Mesendoderm (in vitro differentiated cells): Measurements from ENCODE around the gene CLCNKA.
"Not testable (repeated sequence)": the region's sequence is repeated elsewhere in the genome, so short reads cannot be mapped to it uniquely, and the experiment has no call there.

Experiments
- DNase-seq: peaks from one replicate; pipeline ENCODE4 v3.0.0; 2013
- H2AK5ac ChIP-seq: 2 replicates; pipeline ENCODE4 v1.6.1; 2013; ENCODE audit warnings: low read length, inconsistent platforms
- H2BK120ac ChIP-seq: 2 replicates; pipeline ENCODE4 v1.6.1; 2013; ENCODE audit warnings: low read depth, mild to moderate bottlenecking, low read length, moderate library complexity, mixed read lengths
- H2BK15ac ChIP-seq: replicated peaks from 2 replicates; pipeline ENCODE4 v1.6.1; 2013; ENCODE audit warnings: low read depth, mild to moderate bottlenecking, moderate library complexity
- H2BK5ac ChIP-seq: 2 replicates; pipeline ENCODE4 v1.6.1; 2013; ENCODE audit warnings: low read length, inconsistent platforms
- H3K18ac ChIP-seq: 2 replicates; pipeline ENCODE4 v1.6.1; 2013; ENCODE audit warnings: mild to moderate bottlenecking, low read length, mixed read lengths
- H3K23ac ChIP-seq: one replicate; pipeline ENCODE4 v1.6.1; 2013; ENCODE audit warnings: low read length
- H3K27ac ChIP-seq: 2 replicates; pipeline ENCODE4 v1.5.1; 2013; ENCODE audit warnings: low read depth, mild to moderate bottlenecking, inconsistent platforms, low read length, moderate library complexity
- H3K27me3 ChIP-seq: 2 replicates; pipeline ENCODE4 v1.6.1; 2013; ENCODE audit warnings: low read length, control low read depth, mild to moderate bottlenecking, inconsistent platforms; ENCODE audit not compliant: insufficient read depth, poor library complexity
- H3K36me3 ChIP-seq: 2 replicates; pipeline ENCODE4 v1.6.1; 2013; ENCODE audit warnings: low read length, inconsistent platforms; ENCODE audit not compliant: control insufficient read depth, insufficient read depth
- H3K4ac ChIP-seq: one replicate; pipeline ENCODE4 v1.6.1; 2013; ENCODE audit warnings: low read depth, mild to moderate bottlenecking, low read length, moderate library complexity
- H3K4me1 ChIP-seq: 2 replicates; pipeline ENCODE4 v1.6.1; 2013; ENCODE audit warnings: low read depth, low read length, inconsistent platforms; ENCODE audit not compliant: control insufficient read depth
- H3K4me2 ChIP-seq: 2 replicates; pipeline ENCODE4 v1.6.1; 2013; ENCODE audit warnings: low read length
- H3K4me3 ChIP-seq: 2 replicates; pipeline ENCODE4 v1.5.1; 2013; ENCODE audit warnings: mild to moderate bottlenecking, low read length
- H3K56ac ChIP-seq: one replicate; pipeline ENCODE4 v1.6.1; 2013; ENCODE audit warnings: low read length
- H3K79me1 ChIP-seq: 2 replicates; pipeline ENCODE4 v1.6.1; 2013; ENCODE audit warnings: low read length, inconsistent platforms
- H3K79me2 ChIP-seq: 2 replicates; pipeline ENCODE4 v1.6.1; 2013; ENCODE audit warnings: mild to moderate bottlenecking, low read length; ENCODE audit not compliant: control insufficient read depth, insufficient read depth
- H3K9ac ChIP-seq: 2 replicates; pipeline ENCODE4 v1.6.1; 2013; ENCODE audit warnings: low read length, inconsistent platforms
- H4K5ac ChIP-seq: one replicate; pipeline ENCODE4 v1.6.1; 2013; ENCODE audit warnings: low read length
- H4K8ac ChIP-seq: one replicate; pipeline ENCODE4 v1.6.1; 2013; ENCODE audit warnings: low read depth, mild to moderate bottlenecking, control low read depth, low read length, moderate library complexity
- WGBS: extraction: QIAGEN DNeasy Blood & Tissue Kit; methylation state at CpG from one replicate; pipeline ENCODE4 v1.1.7; 2013; ENCODE audit warnings: low lambda C conversion rate, missing lambda C conversion rate; ENCODE audit not compliant: insufficient coverage; ENCODE audit errors: extremely low coverage; 5-methylcytosine and 5-hydroxymethylcytosine counted together

The CLCNKA gene

DNA sequence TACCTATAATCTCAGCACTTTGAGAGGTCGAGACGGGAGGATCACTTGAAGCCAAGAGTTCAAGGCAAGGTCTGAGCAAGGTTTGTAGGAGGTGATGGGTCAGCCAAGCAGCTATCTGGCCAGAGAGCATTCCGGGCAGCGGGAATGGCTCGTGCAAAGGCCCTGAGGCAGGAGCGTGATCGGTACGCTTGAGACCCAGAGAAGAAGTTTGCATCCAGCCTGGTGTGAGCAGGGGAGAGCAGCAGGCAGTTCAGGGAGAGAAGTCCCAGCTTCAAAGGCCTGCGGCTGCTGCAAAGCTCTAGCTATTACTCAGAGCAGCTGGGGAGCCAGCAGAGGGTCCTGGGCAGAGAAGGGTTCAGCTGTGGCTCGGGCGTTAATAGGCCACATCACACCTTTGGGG is 22.9 kb upstream of the CLCNKA start:
- Histone ChIP-seq H3K4me2 (no peak overlapping the region), H3K18ac (no peak overlapping the region), H3K56ac (no peak overlapping the region), H2AK5ac (no peak overlapping the region), H3K79me1 (no peaks in the 10 kb centered on the region), H4K5ac (no peak overlapping the region), H3K79me2 (no peaks in the 10 kb centered on the region), H3K23ac (no peak overlapping the region), H3K36me3 (no peaks in the 10 kb centered on the region), H3K4ac (no peak overlapping the region), H3K27ac (no peak overlapping the region), H2BK120ac (no peak overlapping the region), H3K9ac (no peak overlapping the region), H2BK5ac (no peak overlapping the region), H2BK15ac (no peak overlapping the region), H3K4me1 (no peaks in the 10 kb centered on the region), H4K8ac (no peak overlapping the region), H3K27me3 (no peaks in the 10 kb centered on the region), H3K4me3 (no peak overlapping the region)
- no peak for DNase-seq
- WGBS = no CpG with 5 or more reads among the region's 11 CpGs

DNA sequence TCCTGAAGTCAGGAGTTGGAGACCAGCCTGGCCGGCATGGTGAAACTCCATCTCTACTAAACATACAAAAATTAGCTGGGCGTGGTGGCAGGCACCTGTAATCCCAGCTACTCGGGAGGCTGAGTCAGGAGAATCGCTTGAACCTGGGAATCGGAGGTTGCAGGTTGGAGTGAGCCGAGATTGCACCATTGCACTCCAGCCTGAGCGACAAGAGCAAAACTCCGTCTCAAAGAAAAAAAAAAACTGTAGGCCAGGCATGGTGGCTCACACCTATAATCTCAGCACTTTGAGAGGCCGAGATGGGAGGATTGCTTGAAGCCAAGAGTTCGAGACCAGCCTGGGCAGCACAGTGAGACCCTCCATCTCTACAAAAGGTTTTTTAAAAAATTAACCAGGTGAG is 20.6 kb upstream of the CLCNKA start:
- H2BK15ac ChIP-seq, H3K56ac ChIP-seq, H4K8ac ChIP-seq, H2BK5ac ChIP-seq, H3K79me2 ChIP-seq, H3K4me3 ChIP-seq, H3K4ac ChIP-seq, H3K36me3 ChIP-seq, H4K5ac ChIP-seq, H2AK5ac ChIP-seq, H3K27ac ChIP-seq, H3K4me1 ChIP-seq, H3K23ac ChIP-seq, H3K4me2 ChIP-seq, H3K9ac ChIP-seq, H3K18ac ChIP-seq, H3K27me3 ChIP-seq, H2BK120ac ChIP-seq, DNase-seq, H3K79me1 ChIP-seq: not testable (repeated sequence)
- WGBS = no CpG with 5 or more reads among the region's 10 CpGs

DNA sequence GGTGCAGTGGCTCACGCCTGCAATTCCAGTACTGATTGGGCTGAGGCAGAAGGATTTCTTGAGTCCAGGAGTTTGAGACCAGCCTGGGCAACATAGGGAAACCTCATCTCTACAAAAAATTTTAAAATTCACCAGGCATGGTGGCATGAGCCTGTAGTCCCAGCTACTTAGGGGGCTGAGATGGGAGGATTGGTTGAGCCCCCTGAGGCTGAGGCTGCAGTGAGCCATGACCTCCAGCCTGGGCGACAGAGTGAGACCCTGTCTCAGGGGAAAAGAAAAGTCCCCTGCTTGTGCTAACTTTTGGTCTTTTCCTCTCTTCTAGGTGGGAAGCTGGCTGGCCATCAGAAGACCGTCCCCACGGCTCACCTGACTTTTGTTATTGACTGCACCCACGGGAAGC is 16.2 kb upstream of the CLCNKA start:
- Histone ChIP-seq H2BK5ac (no peak overlapping the region), H2BK15ac (no peak overlapping the region), H3K27ac (no peak overlapping the region), H3K23ac (no peak overlapping the region), H3K4me3 (no peak overlapping the region), H4K5ac (no peak overlapping the region), H3K27me3 (no peaks in the 10 kb centered on the region), H3K4me1 (no peaks in the 10 kb centered on the region), H3K18ac (no peak overlapping the region), H3K9ac (no peak overlapping the region), H4K8ac (no peak overlapping the region), H3K4ac (no peak overlapping the region), H3K36me3 (no peaks in the 10 kb centered on the region), H3K56ac (no peak overlapping the region), H2AK5ac (no peak overlapping the region), H3K79me1 (no peaks in the 10 kb centered on the region), H3K79me2 (no peaks in the 10 kb centered on the region), H2BK120ac (no peak overlapping the region), H3K4me2 (no peak overlapping the region)
- no peak for DNase-seq
- no CpG with 5 or more reads among the region's 5 CpGs for WGBS

DNA sequence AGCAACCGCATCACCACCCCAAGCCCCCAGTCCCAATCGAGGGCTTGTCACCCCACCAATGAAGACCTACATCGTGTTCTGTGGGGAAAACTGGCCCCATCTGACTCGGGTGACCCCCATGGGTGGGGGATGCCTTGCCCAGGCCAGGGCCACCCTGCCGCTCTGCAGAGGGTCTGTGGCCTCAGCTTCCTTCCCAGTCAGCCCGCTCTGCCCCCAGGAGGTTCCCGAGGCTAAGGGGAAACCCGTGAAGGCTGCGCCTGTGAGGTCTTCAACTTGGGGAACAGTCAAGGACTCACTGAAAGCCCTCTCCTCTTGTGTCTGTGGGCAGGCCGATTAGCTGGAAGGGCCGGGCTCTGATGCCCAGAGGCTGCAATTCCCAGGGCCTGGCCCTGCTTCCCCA is 15.8 kb upstream of the CLCNKA start:
- Histone ChIP-seq H3K27ac (no peak overlapping the region), H2BK120ac (no peak overlapping the region), H2AK5ac (no peak overlapping the region), H3K79me1 (no peaks in the 10 kb centered on the region), H3K79me2 (no peaks in the 10 kb centered on the region), H3K36me3 (no peaks in the 10 kb centered on the region), H3K23ac (no peak overlapping the region), H3K4me1 (no peaks in the 10 kb centered on the region), H3K4me2 (no peak overlapping the region), H4K8ac (no peak overlapping the region), H2BK15ac (no peak overlapping the region), H2BK5ac (no peak overlapping the region), H3K4ac (no peak overlapping the region), H3K18ac (no peak overlapping the region), H4K5ac (no peak overlapping the region), H3K27me3 (no peaks in the 10 kb centered on the region), H3K4me3 (no peak overlapping the region), H3K9ac (no peak overlapping the region), H3K56ac (no peak overlapping the region)
- no peak for DNase-seq
- WGBS = no CpG with 5 or more reads among the region's 11 CpGs

DNA sequence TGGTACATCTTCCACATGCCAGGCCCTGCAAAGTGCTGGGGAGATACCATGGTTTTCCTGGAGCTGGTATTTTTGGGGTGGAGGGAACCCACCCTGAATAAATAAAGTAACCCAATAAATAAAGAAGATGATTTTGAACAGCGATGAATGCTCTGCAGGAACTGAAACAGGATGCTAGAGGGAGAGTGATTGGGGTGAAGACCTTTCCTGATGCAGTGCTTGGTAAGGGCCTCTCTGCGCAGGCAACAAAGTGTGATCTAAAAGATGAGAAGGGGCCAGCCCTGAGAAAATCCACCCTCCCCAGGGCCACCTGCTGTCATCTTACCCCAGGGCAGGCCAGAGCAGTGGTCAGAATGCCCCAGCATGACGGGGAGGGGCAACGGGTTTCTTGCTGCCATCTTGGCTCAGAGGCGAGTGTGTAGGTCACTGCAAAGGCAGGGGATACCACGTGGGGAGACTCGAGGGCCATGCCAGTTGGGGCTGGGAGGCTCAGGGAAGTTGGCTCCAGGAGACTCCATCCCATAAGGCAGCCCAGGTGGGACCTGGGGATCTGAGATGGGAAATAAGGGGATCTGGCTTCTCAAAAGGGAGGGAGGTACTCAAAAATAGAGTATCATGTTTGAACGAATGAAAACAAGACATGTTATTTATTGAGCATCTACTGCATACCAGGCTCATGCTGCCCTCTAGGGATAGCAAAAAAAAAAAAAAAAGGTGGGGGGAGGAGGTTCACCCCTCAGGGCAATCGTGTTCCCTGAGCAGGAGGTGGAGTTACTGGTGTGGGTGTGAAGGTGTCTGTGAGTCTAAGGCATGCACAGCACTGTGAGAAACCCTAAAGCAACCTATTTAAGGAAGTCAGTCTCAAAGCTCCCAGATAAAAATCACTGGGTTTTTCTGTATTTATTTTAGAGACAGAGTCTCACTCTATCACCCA is 15.0 kb upstream of the CLCNKA start:
- H3K27me3 ChIP-seq = no peaks in the 10 kb centered on the region
- H3K23ac ChIP-seq = peak overlapping the region; percentile 66
- peak; percentile 48 for DNase-seq
- H3K79me1 ChIP-seq = no peaks in the 10 kb centered on the region
- no peak overlapping the region for H3K27ac ChIP-seq
- H3K18ac ChIP-seq = no peak overlapping the region
- no peak overlapping the region for H4K8ac ChIP-seq
- H3K4ac ChIP-seq = no peak overlapping the region
- H2BK5ac ChIP-seq = no peak overlapping the region
- H3K4me2 ChIP-seq = no peak overlapping the region
- WGBS = no CpG with 5 or more reads among the region's 9 CpGs
- H3K79me2 ChIP-seq = no peaks in the 10 kb centered on the region
- H3K56ac ChIP-seq = no peak overlapping the region
- H2AK5ac ChIP-seq = no peak overlapping the region
- H3K9ac ChIP-seq = no peak overlapping the region
- H3K36me3 ChIP-seq = no peaks in the 10 kb centered on the region
- no peak overlapping the region for H4K5ac ChIP-seq
- H3K4me1 ChIP-seq = no peaks in the 10 kb centered on the region
- H2BK120ac ChIP-seq = no peak overlapping the region
- no peak overlapping the region for H3K4me3 ChIP-seq
- no peak overlapping the region for H2BK15ac ChIP-seq
